HT1080 (cell line): ENCODE results near the gene DPP10. TPM values are rescaled to one million over a fixed set of nuclear protein-coding genes. Genes with fewer than 3 reads are reported as not detected.

Experiments
- DNase-seq: peaks from one replicate; pipeline ENCODE4 v3.0.0-alpha.2; 2015; ENCODE audit warnings: low read depth
- total RNA-seq: library from RNA; depleted of rRNA; stranded (reverse); fragments of >200 nt; shearing (Covaris generic); gene quantifications from 2 replicates; pipeline ENCODE4 v1.2.3, GENCODE V29; 2014

DPP10 gene
- total RNA-seq, 1 experiment from 2014 or later, result not detected

DNA sequence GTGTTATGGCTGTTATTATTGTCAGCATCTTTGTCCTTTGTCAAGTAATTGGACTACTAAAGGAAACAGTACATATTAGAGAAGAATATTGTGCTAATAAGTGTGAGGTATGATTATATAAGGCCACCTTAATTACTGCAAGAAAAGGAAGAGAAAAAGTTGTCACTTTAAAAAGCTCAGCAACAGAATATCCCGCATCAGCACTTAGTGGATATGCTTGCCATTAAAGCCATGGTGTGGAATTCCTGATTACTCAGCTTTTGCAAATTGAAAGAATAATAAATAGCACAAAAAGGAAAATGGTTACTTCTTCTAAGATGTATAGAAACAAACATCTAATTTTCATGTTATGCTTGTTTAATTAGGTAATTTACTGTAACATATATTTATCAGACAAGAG lies 347.5 kb downstream of the DPP10 start:
- DNase-seq, result no peak

DNA sequence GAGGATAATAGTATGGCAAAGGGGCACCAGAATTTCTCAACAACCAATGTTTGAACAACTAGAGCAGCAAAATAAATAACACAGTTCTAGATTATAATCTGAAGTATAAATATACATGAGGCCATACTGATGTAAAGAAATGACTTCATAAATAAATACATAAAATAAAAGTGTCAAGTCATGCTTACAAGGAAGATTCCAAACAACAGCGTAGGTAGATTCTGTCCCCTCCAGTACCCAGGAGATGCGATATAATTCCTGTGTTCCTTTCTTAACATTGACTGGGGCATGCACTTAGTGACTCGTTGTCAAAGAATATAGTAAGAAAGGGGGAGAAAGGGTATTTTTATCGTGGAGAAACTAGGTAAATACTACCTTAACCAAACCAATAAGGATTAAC lies 355.1 kb downstream of the DPP10 start:
- no peak for DNase-seq

DNA sequence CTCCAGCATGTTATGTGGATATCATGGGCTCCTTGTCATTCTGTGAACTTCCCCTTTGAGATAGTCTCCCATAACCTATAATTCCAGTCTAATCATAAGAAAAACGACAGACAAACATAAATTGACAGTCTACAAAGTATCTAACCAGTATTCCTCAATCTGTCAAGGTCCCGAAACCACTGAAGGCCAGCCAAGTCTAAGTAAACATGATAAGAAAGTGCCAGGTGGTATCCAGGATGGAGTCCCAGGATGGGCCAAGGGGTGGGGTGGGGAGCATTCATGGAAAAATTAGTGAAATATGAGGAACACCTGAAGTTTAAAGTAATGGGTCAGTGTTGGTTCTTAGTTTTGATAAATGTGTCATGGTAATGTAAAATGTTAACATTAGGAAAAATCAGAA lies 355.5 kb downstream of the DPP10 start:
- DNase-seq, result no peak

DNA sequence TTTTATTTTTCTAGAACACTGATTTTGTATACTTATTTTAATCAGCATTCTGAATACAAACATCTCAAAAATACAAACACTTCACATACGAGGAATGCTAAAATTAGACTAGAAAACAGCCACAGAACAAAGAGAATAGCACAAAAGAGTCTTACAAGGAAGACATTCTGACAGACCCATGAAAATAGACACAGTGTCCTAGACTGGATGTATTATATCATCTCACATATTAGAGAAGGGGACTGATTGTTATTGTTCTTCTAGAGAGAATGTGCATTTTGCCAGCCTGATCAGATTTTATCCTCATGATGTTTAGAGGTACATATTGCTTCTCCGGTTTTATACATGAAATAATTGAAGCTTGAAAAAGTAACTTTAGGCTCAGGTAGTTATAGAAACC lies 357.9 kb downstream of the DPP10 start:
- DNase-seq, result no peak

DNA sequence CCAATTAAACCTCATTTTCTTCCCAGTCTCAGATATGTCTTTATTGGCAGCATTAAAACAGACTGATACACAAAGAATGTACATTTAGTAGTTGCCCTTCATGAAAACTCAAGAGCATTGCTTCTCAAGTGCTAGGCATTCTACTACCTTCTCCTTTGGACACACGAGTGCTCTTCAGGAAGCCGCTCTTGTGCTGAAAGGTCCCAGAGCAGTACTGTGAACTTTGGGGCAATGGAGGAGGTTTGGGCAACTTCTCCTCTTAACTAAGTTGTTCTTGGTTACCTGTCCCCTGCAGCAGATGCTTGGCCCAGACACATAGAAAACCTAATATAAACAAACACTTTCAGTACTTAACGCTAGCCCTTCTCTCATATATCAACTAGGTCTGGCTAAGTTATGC lies 362.8 kb downstream of the DPP10 start:
- no peak for DNase-seq

DNA sequence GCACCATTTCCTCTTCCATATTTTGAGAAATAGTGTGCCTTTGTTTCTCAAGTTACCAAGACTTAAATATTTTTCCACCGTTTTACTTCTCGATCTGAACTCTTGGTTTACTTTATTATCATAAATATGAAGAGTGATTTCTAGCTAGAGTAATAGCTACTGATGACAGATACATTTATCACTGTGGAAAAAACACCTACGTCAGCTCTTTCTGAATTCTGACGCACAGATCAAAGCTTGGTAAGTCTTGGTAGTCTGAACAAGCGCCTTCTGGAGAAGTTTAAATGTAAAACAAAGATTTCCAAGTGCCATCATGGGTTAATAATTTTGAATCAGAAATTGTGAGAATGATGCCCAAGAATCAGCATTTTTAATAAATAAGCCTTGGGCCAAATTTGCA lies 367.7 kb downstream of the DPP10 start:
- DNase-seq, result no peak

DNA sequence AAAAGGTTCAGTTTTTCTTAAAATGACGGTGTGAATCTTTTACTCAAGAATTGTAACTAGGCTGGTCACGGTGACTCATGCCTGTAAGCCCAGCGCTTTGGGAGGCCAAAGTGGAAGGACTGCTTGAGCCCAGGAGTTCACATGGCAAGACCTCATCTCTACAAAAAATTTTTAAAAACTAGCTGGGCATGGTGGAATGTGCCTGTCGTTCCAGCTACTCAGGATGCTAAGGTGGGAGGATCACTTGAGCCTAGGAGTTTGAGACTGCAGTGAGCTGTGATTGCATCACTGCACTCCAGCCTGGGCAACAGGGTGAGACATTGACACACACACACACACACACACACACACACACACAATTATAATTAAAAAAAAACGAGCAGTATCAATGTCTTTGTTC lies 369.8 kb downstream of the DPP10 start:
- no peak for DNase-seq

DNA sequence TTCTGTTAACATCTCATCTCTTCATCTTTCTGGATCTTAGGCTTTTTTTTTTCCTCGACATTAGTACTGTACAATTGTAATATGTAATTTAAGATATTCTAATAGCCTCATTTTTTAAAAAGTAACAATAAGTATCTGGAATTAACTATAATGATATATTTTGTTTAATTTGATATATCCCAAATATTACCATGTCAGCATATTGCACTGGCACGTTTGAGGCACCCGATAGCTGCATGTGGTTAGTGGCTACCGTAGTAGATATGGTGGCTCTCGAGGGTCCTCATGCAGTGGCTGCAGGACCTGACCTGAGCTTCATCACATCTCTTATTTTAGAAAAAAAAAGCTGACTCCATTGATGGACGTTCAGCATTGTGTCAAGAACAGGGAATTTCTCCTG lies 371.9 kb downstream of the DPP10 start:
- no peak for DNase-seq

DNA sequence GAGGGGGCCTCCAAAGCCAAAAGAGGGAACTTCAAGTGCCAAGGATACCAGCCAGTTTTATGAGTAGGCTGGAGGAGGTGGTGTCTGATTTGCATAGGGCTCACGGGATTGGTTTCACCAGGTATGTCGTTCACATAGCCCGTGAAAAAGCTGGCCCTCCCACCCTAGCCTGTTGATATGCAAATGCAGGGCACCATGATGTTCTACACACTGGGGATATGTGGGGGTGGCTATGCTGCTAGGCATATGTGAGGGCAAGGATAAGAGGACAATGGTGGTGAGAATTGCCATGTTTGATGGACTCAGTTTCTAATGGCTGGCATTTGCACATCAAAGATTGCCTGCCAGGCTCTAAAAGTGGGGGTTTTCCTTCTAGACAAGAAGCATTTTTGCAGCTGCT lies 378.6 kb downstream of the DPP10 start:
- DNase-seq, result no peak

DNA sequence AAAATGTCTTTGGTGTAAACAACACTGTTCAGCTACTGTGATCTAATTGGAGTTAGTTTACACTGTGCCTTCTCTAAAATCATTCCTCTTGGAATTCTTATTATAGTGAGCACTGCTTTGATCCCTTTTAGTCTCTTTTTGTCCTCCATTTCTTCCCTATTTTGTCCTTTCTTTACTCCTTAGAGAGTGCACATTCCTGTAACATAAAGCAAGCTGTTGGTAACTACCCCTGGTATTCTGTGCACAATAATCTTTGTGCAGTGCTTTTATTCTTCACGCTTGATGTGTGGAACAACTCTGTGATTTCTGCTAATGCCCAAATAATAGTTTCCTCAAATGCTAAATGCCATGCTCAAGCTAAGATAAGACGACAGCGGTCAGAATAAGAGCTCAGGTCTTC lies 401.5 kb downstream of the DPP10 start:
- DNase-seq, result no peak

DNA sequence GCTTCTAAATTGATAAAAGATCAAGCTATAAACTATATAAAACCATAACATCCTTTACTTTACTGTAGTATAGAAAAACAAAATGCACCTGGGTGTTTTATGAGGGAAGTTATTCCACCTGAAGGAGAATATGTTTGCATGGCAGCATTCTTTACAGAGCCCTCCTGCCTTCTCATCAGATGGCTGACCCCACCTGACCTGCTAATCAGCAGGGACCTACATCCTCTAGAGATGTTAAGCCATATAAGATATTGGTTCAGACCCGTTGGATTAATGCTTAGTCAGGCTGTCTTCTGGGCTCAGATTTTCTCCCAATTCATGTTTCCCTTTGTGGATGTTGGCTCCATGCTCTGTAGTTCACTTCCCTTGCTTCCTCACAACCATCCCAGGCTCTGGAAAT lies 414.8 kb downstream of the DPP10 start:
- DNase-seq, result no peak

DNA sequence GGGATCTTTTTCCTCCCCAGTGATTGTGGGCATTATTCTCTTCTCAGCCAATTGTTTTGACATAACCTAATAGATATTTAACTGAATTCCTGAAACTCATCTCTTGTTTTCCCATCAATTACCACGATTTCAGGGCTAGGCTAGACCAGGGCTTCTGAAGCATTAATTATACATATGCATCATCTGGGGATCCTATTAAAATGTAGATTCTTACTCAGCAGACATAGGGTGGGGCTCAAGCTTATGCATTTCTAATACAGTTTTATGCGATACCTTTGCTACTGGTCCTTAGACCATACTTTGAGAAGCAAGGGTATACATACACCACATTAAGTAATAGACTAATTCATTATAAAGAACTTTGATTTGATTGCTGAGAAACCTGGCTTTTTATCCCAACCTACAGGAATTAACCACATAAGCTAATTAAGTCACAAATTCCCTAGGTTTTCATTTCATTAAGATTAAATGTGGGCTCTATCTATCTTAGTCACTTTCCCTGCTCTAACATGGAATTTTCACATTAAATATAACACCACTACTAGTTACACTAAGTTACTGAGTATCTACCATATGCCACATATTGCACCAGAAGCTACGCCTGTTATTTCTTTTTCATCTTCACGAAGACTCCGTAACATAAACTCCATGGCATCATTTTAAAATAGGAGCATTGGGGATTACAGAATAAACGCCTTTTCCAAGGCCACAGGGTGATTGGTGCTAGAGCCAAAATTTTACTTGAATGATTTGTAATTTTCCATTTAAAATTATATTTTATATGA lies 417.5 kb downstream of the DPP10 start:
- no peak for DNase-seq

DNA sequence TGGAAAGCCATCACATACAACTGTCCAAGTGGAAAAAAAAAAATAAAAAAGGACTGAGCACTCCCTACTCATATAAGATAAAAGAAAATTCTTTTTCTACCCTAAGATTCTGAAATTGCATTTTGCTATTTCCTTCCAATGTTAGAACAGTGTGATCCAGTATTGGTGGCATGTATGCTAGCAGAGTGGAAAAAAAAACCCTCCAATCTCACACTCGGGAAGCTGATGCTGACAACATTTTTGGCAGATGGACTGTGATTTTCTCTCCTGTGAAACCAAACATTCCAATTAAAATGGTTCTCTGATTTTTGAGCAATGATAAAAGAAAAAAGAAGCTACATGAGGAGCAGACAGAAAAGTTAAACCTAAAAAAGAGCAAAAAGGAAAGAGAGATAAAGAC lies 419.8 kb downstream of the DPP10 start:
- DNase-seq, result no peak

DNA sequence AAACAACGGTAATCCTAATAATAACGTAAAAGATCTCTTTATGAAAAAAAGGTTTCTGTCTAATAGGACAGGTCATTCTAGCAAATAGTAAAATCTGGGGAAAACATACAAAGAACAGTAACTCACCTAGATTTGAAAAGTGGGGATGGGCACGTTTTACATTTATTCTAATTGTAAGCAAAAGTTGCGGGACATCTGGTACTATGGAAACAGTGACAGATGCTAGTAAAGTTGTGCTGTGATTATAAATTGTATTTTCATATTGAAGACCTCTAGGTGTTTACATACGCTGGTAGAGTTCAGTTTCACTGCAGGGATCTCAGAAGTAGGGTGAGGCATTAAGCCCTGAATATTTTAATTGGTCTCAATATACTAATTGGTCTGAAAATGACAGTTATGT lies 422.5 kb downstream of the DPP10 start:
- no peak for DNase-seq

DNA sequence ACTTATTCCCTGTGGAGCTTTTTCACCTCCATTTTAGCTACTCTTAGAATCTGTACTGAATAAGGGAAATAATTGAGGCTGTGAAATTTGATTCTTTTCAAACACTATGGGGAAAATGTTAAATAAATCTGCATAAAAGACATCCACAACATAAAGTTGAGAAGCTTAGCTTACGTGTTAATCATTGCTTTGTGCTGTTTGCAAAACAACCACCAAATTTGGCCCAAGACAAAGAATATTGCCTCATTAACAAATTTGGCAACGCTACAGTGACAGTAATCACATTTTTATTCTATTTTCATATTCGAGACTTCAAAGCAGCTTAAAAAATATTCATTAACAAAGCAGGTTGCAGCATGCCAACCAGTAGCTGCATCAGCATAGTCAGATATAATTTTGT lies 437.6 kb downstream of the DPP10 start:
- no peak for DNase-seq

DNA sequence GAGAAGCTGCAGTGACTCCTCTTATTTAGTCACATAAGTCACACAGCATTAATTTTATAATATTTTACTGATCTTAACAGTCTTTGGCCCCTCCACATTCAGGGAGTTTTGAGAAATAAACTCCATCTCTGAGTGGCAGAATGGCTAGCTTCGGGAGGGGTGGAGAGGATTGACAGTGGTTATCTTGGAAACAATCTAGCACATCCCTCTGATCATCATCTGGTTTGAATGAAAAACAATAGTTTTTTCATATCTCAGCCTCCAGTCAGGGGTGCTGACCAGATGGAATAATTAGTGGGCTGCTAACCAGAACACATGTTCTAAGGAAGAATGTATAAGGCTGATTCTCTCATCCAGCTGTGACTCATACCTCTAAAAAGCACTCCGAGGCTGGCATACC lies 477.5 kb downstream of the DPP10 start:
- DNase-seq, result no peak

DNA sequence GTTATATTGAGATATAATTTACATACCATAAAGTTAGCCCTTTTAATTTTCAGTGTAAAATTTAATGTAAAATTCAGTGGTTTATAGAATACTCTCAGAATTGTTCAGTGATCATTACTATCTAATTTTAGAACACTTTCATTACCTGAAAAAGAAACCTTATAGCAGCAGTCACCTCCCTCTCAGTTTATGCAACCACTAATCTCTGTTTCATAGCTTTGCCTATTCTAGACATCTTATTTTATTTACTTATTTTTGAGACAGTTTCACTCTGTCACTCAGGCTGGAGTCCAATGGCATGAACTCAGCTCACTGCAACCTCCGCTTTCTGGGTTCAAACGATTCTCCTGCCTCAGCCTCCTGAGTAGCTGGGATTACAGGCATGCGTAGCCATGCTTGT lies 479.6 kb downstream of the DPP10 start:
- DNase-seq, result no peak

DNA sequence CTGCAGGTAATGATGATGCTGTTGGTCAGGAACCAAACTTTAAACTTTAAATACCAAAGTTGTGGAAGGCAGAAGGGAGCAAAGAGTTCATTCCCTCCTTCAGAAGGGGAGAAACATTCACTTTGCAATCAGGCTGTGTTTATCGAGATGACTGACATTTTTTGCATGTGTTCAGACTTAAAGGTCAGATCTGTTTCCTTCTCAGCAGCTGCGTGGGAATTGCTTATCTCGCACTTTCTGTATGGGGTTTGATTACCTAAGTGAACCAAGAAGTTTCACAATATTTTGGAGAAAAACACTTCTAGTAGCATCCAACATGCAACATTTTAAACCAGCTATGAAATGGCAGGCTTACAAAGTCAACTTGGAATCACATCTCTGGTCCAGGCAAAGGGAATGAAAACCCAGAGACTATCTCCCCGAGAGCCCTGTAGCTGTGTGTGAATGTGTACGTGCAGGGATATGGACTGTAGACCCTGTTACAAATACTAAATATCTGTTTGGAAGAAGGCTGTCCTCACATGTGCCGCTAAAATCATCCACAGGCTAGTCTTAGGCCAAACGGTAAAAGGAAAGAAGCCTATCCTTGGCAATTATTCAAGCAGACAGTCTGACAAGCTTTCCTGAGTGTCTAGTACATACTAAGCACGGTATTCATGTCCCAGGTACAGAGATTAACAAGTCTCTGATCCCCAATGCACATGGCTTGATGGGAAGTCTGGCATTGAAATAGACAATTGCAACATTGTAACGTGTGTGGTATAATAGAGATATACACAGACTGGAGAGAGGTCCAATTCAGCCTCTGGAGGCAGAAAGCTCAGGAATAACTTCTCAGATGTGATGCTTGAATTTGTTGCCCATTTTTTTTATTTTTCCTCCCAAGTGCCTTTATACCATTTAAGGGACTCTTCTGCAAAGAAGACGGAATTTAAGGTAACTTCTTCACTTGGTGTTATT lies 483.1 kb downstream of the DPP10 start:
- DNase-seq, result no peak

DNA sequence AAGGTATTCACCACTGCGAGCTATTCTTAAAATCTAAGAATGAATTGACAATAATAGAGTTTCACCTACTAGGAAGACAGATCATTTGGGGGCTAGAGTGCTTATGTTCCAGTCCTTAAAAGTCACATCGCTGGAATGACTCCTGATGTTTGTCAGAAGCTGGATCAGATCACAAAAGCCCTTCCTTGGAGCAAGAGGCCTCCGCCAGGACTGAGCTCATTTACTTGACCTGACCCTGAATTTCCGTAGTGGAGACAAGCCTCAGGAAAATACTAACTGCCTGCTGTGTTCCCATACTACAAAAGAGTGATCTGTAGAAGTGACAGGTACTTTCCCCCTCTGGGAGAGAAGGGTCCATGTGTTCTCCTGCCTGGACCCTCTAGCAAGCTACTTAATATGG lies 483.9 kb downstream of the DPP10 start:
- no peak for DNase-seq

DNA sequence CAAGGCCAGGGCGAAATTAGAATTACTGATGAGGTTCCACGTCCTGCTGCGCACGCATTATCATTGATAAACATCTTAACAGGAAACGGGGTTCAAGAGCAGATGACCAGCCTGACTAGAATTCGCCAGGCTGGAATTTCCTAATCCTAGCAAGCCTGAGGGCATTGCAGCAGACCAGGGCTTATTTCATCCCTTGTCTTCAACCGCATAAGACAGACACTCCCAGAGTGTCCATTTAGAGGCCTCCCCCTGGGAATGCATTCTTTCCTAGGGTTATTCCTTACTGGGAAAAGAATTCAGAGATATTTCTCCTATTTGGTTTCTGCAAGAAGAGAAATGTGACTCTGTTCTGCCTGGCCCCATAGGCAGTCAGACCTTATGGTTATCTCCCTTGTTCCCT lies 486.8 kb downstream of the DPP10 start:
- no peak for DNase-seq

DNA sequence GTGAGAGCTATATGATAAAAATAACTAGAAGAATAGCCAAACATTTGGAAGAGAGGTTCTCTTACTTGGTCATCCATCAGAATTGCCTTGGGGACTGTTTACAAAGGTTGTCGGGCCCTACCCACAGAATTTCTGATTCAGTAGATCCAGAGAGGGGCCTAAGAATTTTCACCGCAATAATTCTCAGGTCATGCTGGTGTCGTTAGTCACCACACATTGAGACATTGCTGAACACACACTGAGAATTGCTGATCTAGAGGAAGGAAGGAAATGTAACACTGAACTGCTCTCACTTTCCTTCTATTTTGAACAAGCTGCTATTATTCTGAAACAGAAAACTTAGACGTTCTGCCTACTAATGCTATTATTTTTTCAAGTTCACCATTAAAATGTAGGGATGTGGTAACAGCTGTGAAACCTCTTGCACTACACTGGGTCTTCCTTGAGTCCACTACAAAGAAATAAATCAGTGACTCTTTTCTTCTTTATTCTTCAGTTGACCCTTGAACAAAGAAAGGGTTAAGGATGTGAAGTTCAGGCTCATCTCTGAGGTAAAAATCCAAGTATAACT lies 491.3 kb downstream of the DPP10 start:
- peak; percentile 6 for DNase-seq

DNA sequence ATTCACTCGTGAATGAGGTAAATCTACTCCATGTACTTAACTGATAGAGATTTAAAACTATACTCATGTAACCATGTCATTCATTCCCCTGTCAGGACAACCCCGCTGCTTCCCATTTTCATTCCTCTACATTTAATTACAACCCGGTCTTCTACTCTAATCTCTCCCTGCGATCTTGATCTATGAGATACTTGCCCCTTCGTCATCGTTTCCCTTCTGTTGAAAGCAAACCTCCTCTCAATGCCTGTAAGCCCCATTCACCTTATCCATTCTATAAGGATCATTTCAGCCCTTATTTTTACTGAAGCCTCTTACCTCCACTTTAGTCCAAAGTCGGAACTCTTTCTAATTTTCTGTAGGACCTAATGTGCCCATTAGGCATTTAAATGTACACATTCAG lies 492.6 kb downstream of the DPP10 start:
- no peak for DNase-seq
